GM10266 (cell line): Measurements from ENCODE around the gene FDCSP.

Experiments
- DNase-seq: peaks from one replicate; pipeline ENCODE4 v3.0.0; 2012; ENCODE audit errors: extremely low spot score
- CTCF ChIP-seq: IDR thresholded peaks from 2 replicates; pipeline ENCODE4 v1.5.1; 2012; ENCODE audit warnings: mild to moderate bottlenecking, low read depth; ENCODE audit not compliant: control insufficient read depth, insufficient read depth; ENCODE audit errors: missing control alignments

FDCSP gene

GRCh38 chr4:70225824-70226223 is at the start of gene FDCSP:
FDCSP (plus strand) TSS chr4:70226124; CDS start chr4:70231195, 5,071 bp downstream.
- DNase-seq, result no peak
- no peak for TF ChIP-seq CTCF

- DNase-seq, result no peak
- TF ChIP-seq CTCF, result no peak
These were observed 48.8 kb upstream of the FDCSP start for GRCh38 chr4:70177090-70177489.

GRCh38 chr4:70178075-70178660 is 47.8 kb upstream of the FDCSP start:
- no peak for TF ChIP-seq CTCF
- DNase-seq, result no peak

GRCh38 chr4:70179811-70180210 is 46.1 kb upstream of the FDCSP start:
- TF ChIP-seq CTCF, result no peak
- no peak for DNase-seq

GRCh38 chr4:70181864-70182263 is 44.1 kb upstream of the FDCSP start:
- no peak for DNase-seq
- no peak for TF ChIP-seq CTCF

GRCh38 chr4:70182517-70183167 is 43.3 kb upstream of the FDCSP start:
- DNase-seq, result no peak

More at GRCh38 chr4:70182517-70183167, 43.3 kb upstream of the FDCSP start:
- TF ChIP-seq CTCF, result no peak
